K562 (cell line): ENCODE data around the gene PSAP. TPM values are rescaled to one million over a fixed set of nuclear protein-coding genes. Genes with fewer than 3 reads are reported as not detected.
A peak's percentile ranks its signal among the peaks of the same experiment; 100 is the strongest.

ENCODE experiments used
- ELK1 ChIP-seq: sonication (generic); formaldehyde crosslinking; IDR thresholded peaks from 2 replicates; pipeline ENCODE4 v1.8.1; 2022; ENCODE audit warnings: missing genetic modification reagents
- NR2C2 ChIP-seq, 2 experiments: fragments of 200-800 bp in 1 of 2; sonication (Bioruptor generic) in 1 of 2; sonication (generic) in 1 of 2; formaldehyde crosslinking in 1 of 2; IDR thresholded peaks; 2 replicates each; pipeline versions ENCODE4 v1.6.1 to v1.8.0; 2016 to 2022; ENCODE audit warnings: mild to moderate bottlenecking in 1 of 2, missing compliant biosample characterization in 1 of 2, missing genetic modification characterization in 1 of 2, missing genetic modification reagents in 1 of 2
- SRSF3 ChIP-seq: fragments of 200-400 bp; formaldehyde crosslinking; IDR thresholded peaks from 2 replicates; pipeline ENCODE4 v1.6.1; 2016; ENCODE audit warnings: mild to moderate bottlenecking, low read length, moderate library complexity; ENCODE audit not compliant: insufficient read depth
- UBTF ChIP-seq, 2 experiments: IDR thresholded peaks; 2 replicates each; pipeline ENCODE4 v1.6.1; 2012; ENCODE audit warnings: improper control_type of control experiment in 2 of 2, low read depth in 2 of 2, low read length in 2 of 2, borderline replicate concordance in 1 of 2
- ZKSCAN1 ChIP-seq: fragments of 150-350 bp; IDR thresholded peaks from 2 replicates; pipeline ENCODE4 v1.6.1; 2016; ENCODE audit warnings: low read depth, low read length
- polyA plus RNA-seq, 8 experiments: library from polyadenylated mRNA; depleted of rRNA in 4 of 8; stranded (reverse) in 5 of 8; unstranded in 3 of 8; fragments of >200 nt; fragmentation: Nextera tagmentation in 2 of 8; fragmentation: Illumina TruSeq in 1 of 8; extraction: Ambion mirVana in 2 of 8; extraction: Trizol in 1 of 8; gene quantifications; 2 replicates each; pipeline versions ENCODE4 v1.2.1 to v1.2.3, GENCODE V29; 2011 to 2014; ENCODE audit warnings: inconsistent platforms in 1 of 8, missing spikeins in 1 of 8
- total RNA-seq, 7 experiments: library from RNA; depleted of rRNA in 6 of 7; stranded (reverse); fragments of >200 nt in 6 of 7; fragmentation: Illumina TruSeq in 2 of 7; extraction: Trizol in 2 of 7; gene quantifications; 2 replicates each; pipeline versions ENCODE4 v1.2.1 to v1.2.3, GENCODE V29; 2011 to 2021; ENCODE audit warnings: low replicate concordance in 1 of 7
- TF ChIP-seq, protein P1 (sequence below): fragments of 250-450 bp; sonication (Bioruptor Pico); IDR thresholded peaks from 2 replicates; pipeline ENCODE4 v1.8.0; 2021; ENCODE audit warnings: moderate library complexity, mild to moderate bottlenecking, inconsistent platforms

PSAP gene
- total and polyA plus RNA-seq, 9 of the 15 experiments (the other 6 are each of a cell fraction or from before 2014, with no cell fraction given) = 245 to 700 (median 429) TPM

DNA sequence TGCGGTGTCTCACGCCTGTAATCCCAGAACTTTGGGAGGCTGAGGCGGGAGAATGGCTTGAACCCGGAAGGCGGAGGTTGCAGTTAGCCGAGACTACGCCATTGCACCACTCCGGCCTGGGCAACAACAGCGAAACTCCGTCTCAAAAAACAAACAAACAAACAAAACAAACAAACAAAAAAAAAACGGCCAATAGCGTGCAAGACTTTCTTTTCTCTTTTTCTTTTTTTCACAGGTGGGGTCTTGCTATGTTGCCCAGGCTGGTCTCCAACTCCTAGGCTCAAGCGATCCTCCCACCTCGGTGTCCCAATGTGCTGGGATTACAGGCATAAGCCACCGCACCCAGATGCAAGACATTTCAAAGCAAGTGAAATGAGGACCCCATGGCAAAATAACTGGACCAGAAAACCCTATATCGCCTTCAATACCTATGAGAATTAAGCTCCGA is 1.6 kb downstream of the PSAP start (continued):
- TF ChIP-seq, protein P1, sequence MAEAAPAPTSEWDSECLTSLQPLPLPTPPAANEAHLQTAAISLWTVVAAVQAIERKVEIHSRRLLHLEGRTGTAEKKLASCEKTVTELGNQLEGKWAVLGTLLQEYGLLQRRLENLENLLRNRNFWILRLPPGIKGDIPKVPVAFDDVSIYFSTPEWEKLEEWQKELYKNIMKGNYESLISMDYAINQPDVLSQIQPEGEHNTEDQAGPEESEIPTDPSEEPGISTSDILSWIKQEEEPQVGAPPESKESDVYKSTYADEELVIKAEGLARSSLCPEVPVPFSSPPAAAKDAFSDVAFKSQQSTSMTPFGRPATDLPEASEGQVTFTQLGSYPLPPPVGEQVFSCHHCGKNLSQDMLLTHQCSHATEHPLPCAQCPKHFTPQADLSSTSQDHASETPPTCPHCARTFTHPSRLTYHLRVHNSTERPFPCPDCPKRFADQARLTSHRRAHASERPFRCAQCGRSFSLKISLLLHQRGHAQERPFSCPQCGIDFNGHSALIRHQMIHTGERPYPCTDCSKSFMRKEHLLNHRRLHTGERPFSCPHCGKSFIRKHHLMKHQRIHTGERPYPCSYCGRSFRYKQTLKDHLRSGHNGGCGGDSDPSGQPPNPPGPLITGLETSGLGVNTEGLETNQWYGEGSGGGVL (CRISPR knock-in tag) = no peak
- no peak for TF ChIP-seq ZKSCAN1
- no peak for TF ChIP-seq ELK1 (CRISPR knock-in tag)
- TF ChIP-seq SRSF3 = no peak
- TF ChIP-seq NR2C2 (CRISPR knock-in tag; IDR thresholded peaks at IDR 0.05) = 0 out of 2 replicates have a peak, but pooled peaks have one; percentile 9
- TF ChIP-seq NR2C2 (tag; IDR thresholded peaks at IDR 0.05) = no peak
- no peak for TF ChIP-seq UBTF (IDR thresholded peaks at IDR 0.05; ENCODE audit: borderline replicate concordance in 1 of 2, low read depth in 2 of 2, low read length in 2 of 2)
